GM21447 (cell line): ENCODE measurements around the gene SYNC.
"Not testable (repeated sequence)": the region's sequence is repeated elsewhere in the genome, so short reads cannot be mapped to it uniquely, and the experiment has no call there.

ENCODE experiments used
- ATAC-seq: cut with Tn5 transposase; IDR thresholded peaks from one replicate; pipeline ENCODE4 v1.9.1; 2021; ENCODE audit not compliant: unreplicated experiment

The SYNC gene

DNA sequence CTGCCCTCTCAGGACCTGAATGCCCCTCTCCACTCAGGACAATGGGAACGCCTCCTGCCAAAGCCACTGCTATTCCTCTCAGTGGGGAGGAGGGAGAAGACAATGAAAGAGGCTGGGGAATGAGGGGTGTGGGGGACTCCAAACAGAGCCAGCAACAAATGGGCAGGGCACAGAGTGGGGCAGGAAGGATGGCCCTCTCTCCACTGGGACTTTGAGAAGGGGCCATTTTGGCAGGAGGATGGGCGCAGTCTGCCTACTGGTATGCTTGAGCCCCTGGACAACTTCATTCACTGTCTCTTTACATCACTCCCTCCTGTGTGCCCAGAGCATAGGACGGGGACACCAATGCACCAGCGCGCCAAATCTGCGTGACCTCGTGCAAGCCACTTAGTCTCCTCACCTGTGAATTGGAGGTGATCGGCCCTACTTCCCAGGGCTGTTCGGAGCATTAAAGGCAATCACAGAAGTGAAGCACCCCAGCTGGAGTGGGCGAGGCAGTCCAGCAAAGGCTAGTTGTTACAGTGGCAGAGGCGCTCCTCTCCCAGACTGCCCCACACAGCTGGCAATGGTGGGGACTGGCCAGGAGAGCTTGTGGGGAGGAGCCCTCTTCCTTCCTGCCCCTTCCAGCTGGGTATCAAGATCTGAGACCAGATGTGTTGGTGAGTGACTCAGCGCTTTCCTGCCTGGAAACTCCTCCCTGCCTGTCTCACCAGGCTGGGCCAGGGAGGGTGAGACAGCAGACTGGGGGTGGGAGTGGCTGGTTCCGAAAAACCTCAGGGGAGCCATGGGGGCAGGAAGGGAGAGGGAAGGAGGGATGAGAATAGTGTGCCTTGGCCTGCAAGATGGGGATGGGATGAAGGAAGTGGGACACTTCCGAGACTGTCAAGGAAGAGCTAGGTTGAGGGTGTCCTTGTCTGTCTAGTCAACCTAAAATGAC is 22.4 kb upstream of the SYNC start:
- ATAC-seq, result no peak

DNA sequence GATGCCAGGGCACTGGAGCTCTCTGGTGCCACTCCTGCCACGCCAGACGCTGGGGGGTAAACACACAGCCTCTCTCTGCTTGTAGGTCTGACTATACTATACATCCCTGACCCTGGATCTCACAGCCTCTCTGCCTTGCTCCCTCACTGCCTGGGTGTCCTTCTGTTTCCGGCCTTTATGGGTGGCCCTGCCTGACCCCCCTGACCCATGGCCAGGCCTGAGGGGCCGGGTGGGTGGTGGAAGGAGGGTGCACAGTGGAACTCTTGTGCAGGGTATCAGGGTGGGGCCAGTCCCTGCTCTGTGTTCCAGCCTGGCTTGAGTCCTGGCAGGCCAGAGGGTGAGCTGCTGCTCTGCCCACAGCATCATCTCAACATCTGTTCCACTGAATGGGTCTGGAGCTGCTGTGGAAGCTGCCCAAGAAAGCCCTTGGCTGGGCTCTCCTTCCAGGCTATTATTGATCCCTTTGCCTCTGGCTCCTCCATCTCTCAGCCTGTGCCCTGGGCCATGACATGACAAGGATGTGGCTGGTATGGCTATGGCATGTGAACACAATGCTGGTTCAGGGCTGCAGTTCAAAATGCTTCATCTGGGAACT is 17.2 kb upstream of the SYNC start:
- no peak for ATAC-seq

DNA sequence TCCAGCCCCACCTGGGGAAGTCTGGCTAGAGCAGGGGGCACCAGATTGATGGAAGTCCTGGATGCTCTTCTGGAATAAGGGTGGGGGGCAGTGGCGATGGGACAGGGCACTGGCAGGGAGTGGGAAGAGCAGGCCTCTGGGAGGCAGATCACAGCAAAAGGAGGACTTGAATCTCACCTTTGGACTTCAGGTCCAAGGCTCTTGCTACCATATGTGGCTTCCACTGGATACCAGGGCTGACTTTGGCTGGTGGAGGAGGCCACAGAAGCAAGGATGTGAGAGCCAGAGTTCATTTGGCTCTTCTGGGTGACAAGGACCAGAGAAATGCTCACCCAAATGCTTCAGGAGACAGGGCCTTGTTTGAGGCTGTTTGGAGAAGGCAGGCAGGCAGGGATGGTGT is 16.0 kb upstream of the SYNC start:
- ATAC-seq, result no peak

DNA sequence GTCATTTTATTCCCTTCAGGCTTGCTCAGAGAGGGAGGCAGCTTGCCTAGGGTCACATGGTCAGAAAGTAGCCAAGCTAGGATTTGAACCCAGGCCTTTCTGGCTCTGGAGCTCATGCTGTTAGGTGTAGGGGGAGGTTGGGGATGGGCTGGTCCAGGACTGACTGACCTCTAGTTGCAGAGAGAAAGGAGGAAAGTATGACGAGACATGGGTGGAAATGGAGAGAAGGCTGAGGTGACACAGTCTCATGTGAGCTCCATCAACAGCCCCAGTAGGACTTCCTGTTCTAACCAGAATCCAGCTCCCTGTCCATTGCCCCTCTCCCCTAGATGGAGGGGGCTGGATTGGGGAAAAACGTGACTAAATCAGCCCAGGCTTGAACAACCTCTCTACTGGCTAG is 15.5 kb upstream of the SYNC start:
- ATAC-seq, result no peak

DNA sequence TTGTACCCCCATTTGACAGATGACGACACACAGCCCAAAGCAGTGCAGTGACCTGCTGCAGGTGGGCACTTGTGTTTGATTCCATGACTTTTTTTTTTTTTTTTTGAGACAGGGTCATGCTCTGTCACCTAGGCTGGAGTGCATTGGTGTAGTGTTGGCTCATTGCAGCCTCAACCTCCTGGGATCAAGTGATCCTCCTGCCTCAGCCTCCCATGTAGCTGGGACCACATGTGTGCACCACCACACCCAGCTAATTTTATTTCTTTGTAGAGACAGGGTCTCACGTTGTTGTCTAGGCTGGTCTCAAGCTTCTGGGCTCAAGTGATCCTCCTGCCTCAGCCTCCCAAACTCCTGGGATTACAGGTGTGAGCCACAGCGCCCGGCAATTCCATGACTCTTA is 14.9 kb upstream of the SYNC start:
- no peak for ATAC-seq

DNA sequence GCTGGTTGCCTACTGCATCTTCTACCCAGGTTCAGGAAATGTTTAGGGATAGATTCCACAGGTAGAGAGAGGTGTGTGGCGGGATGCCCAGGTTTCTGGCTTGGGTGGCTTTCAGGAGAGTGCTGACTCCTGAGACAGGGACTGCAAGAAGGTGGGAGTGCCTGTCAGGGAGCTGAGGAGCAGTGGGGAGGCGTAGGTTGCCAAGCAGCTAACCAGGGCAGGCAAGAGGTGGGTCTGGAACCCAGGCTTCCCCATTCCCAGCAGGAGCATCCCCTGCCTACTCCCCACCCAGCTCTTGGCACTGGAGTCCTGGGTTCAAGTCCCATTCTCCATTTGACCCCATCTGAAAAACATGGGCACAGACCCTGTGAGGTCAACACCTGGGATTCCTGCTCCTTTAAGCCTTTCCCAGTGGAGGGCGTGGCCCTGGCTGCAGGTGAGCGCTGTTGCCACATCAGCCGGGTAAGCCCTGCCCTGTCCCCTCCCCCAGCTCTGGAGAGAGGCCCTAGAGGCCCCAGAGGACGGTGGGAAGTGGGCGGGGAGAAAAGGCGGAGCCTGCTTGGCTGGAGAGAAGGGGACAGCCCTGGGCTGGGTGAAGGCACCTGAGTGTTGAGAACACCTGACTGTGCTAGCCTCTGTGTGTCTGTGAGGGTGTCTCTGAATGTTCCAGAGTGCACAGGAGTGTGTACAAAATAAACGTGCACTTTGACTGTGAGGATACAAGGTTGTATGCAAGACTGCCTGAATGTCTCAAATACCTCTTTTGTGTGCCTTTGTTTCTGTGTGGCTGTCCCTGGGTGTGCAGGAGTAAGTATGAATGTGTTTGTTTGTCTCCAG is 14.0 kb upstream of the SYNC start:
- ATAC-seq, result no peak

DNA sequence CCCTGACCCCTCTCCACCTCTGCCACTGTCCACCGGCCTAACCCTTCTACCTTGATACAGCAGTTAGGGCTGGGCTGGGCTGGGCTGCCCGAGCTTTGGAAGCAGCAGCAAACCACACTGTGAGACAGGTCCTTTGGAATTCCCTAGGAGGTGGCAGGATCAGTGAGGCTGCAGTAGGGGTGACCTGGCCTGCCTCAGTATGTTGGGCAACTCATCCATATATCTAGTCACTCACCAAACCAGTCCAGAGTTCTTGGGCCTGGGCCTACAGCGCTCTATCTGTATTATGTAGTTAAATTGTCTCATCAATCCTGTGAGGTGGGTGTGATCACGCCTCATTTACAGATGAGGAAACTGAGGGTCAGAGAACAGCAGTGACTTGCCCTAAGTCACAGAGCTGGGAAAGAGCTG is 13.3 kb upstream of the SYNC start:
- ATAC-seq, result no peak

DNA sequence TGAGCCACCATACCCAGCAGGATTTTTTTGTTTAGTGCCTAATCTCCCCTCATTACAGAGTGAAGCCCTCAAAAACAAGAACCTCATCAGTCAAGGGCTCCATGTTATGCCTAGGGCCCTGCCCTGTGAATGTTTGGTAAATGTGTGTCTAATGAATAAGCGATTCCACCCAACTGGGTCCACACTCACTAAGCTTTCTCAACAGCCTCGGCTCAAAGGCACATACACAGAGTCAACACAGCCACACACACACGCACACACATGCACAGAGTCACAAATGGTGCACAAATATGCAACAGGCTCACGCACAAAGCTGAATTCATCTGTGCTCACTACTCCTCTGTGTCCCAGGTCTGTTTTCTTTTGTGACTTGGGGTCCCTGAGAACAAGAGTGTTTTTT is 11.7 kb upstream of the SYNC start:
- ATAC-seq, result no peak

DNA sequence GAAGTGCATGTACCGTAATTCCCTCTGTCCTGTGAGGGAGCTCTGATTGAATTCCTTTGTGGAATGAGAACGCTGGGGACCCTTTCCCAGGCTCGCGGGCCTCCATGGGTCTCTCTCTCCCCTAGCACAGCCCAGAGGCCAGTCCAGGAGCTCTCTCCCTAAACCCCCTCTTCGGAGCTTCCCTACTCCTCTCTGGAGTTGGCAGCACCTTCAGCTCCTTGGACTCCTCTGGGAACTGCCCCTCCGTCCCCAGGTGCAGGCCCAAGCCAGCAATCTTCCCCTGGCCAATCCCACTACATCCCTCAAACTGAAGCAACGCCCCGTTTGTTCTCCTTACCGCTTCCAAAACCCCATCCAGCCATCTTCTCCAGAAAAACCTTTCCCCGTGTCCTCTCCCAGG is 10.5 kb upstream of the SYNC start:
- ATAC-seq, result no peak

DNA sequence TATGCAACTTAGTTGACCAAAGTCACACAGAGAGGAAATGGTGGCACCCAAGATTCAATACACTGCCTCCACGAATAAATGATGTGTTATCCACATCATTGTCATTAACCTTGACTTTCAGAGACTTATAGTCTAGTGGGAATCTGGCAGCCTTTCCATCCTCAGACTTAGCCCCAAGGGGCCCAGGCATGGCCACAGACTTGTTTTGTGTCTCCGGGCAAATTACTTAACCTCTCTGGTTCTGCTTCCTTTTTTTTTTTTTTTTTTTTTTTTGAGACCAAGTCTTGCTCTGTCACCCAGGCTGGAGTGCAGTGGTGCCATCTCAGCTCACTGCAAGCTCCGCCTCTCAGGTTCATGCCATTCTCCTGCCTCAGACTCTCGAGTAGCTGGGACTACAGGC is 8.7 kb upstream of the SYNC start:
- ATAC-seq, result not testable (repeated sequence)

DNA sequence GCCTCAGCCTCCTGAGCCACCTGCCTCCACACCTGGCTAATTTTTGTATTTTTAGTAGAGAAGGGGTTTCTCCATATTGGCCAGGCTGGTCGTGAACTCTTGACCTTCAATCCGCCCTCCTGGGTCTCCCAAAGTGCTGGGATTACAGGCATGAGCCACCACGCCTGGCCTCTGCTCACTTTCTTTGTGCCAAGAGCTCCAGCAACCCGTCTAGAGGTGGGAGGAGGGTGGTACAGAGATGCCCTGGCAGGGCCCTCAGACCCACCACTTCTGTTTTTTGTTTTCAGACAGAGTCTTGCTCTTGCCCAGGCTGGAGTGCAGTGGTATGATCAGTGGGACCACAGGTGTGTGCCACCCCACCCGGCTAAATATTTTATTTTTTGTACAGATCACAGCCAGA is 6.9 kb upstream of the SYNC start:
- ATAC-seq, result no peak

DNA sequence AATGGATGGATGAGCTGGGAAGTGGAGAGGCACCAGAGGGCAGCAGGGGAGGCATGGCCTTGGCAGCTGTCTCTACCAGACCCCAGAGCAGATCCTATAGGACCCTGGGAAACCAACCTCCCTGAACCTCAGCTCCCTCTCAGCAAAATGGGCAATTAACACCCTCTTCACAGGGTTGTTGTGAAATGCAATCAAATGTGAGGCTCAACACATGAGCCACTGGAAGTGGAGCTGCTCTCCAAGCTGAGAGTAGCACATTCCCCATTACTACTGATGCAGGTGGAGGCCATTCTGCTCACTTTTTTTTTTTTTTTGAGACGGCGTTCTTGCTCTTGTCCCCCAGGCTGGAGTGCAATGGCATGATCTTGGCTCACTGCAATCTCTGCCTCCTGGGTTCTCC is 6.5 kb upstream of the SYNC start:
- ATAC-seq, result no peak

DNA sequence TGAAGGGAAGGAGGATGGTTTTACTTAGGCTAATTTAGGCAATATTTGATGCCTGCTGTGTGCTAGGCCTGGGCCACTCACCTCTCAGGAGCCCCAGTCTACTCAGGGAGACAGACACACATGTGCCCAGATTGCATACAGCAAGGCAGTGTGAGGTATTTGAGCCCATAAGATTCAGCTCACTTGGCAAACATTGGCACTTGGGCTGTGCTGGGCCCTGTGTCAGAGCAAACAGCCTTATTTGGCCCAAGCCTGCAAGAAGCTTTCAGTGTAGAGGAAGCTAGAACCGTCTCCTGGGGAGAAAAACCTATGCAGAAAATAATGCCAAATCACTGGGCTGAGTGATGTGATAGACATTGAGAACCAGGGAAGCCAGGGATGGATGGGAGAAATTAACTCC is 3.9 kb upstream of the SYNC start:
- ATAC-seq, result no peak

DNA sequence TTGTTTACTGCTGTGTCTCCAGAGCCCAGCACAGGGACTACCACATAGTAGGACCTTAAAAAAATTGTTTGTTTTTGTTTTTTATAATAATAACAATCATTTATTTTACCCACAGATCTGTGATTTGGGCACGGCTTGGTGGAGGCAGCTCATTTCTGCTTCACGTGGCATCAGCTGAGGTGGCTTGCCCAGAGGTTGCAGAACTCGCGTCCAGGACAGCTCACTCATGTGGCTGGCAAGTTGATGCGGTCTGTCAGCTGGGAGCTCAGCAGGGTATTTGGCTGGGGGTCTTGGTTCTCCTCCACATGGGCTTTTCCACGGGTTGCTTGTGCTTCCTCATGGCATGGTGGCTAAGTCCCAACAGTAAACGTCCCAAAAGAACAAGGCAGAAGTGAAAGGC is 2.9 kb upstream of the SYNC start:
- ATAC-seq, result no peak

DNA sequence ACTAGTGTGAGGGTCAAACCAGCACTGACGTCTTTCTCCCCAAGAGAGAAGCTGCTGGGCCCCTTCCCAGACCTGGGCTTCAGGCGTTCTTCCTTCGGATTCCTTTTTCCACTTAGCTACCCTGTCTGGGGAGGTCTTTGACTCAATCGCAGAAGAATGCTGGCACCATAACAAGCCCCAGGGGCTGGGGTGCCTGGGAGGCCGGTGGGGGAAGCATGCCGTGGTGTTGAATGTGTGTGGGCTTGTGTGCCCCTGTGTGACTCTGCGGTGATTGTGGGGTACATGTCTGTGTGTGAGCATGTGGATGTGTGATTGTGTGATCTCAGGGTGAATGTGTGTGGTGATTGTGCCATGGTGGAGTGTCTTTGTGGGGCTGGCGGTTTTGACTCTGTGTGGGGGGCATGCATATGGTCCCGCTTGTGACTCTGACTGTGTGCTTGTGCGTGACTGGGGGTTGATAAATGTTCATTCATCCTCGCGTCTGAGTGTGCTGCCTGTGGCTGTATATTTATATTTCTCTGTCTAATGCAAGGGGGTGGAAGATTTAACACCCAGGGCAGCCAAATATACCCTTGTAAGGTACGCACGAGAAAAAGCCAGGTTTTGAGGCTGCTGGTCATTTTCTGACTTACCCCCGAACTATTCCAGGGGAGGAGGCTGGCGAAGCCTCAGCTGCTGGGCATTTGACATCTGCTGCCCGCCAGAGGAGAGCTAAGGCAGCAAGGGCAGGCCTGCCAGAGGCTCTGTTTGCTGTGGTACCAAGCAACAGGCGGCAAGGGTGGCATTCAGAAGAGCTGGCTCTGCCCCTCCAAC is 1.1 kb upstream of the SYNC start:
- no peak for ATAC-seq

DNA sequence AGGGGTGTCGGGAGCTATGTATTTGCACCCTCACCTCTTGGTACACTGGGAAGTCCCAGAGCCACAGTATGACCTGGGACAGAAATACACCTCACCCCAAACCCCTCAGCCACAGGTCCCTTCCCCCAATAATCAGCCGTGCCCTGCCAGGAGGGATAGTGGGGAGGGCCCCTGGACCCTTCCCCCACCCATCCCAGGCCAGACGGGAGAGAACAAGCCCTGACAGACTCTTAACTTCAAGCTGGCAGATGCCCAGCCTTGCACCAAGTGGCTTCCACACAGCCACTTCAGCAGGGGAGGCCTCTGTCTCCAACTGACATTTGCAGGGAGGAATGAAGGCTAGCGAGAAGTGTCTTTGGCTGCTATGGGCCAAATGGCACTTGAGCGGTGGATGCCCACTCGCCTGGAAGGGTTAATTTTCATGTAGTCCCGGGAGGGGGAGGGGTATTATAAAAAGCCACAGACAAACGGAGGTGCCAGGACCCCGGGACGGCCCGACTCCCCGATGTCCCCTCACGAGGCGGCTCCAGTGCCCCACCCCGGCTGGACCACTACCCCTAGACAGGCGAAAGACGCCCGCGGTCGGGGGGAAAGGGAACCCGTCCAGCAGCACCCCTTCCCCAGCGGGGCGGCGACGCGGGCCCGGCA is 495 bp downstream of the SYNC start:
- no peak for ATAC-seq

DNA sequence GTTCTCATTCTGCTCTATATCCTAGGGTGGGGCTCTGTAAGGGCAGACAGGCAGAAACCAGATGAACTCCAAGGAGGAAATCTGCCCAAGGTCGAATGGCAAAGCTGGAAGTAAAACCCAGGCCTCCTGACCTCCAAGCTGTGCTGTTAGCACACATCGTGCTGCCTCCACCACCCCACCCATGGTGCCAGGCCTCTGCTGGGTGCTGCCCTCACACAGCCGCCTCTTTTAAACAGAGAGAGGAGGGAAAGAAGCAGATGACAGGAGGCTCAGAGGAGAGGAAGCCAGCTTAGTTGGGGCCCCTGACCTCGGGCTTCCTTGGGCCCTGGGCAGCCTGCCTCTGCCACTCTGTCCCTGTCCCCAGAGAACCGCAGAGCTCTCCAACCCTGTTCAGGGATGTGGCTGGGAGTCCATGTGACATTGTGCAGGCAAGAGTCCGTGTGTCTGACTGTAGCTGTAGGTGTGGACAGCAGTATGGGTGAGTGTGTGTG is 1.1 kb downstream of the SYNC start:
- no peak for ATAC-seq

DNA sequence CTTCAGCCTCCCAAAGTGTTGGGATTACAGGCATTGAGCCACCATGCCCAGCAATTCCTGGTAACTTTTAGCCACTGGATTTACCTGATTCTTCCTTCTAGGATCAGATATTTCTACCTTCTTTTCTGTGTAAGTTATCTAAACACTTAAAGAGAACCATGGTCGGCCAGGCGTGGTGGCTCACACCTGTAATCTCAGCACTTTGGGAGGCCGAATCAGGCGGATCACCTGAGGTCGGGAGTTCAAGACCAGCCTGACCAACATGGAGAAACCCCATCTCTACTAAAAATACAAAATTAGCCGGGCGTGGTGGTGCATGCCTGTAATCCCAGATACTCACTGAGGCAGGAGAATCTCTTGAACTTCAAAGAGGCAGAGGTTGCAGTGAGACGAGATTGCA is 5.6 kb downstream of the SYNC start:
- not testable (repeated sequence) for ATAC-seq

DNA sequence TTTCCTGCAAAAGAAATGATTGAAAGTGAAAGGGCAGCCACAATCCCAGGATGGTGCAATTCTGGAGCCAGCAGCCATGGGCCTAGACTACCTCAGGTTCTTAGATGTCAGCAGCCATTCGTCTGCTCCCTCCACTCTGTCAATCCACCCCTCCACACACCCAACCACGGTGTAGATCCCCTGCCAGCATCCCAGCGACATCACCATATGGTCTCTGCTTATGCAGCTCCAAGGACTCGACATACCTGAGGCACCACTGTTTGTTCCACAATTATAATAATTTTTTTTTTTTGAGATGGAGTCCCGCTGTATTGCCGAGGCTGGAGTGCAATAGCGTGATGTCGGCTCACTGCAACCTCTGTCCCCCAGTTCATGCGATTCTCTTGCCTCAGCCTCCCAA is 6.5 kb downstream of the SYNC start:
- no peak for ATAC-seq
